Tibial artery (tissue), 4 donors: Measurements from ENCODE around the gene PAQR6.

ENCODE experiments used
- DNase-seq, 2 donors: peaks; one replicate each; pipeline ENCODE4 v3.0.0-alpha.2; 2019
- H3K27ac ChIP-seq, 2 donors: fragments of 200-600 bp; sonication (generic) in 1 of 2; 1 replicate in 1 of 2; 2 replicates in 1 of 2; pipeline ENCODE4 v1.5.1; 2018 to 2019; ENCODE audit warnings: mild to moderate bottlenecking in 1 of 2
- H3K27me3 ChIP-seq, 2 donors: fragments of 200-600 bp; sonication (generic) in 1 of 2; one replicate each; pipeline versions ENCODE4 v1.5.1 to v1.6.0; 2016 to 2019
- H3K36me3 ChIP-seq, 3 donors: fragments of 200-600 bp; sonication (generic) in 2 of 3; one replicate each; pipeline ENCODE4 v1.5.1; 2016 to 2019; ENCODE audit warnings: mild to moderate bottlenecking in 2 of 3
- H3K4me1 ChIP-seq, 4 donors: fragments of 200-600 bp; sonication (generic) in 2 of 4; 1 replicate in 3 of 4; 2 replicates in 1 of 4; pipeline ENCODE4 v1.5.1; 2016 to 2019
- H3K4me3 ChIP-seq, 2 donors: fragments of 200-600 bp; sonication (generic) in 1 of 2; 1 replicate in 1 of 2; 2 replicates in 1 of 2; pipeline ENCODE4 v1.5.1; 2018 to 2019; ENCODE audit warnings: mild to moderate bottlenecking in 2 of 2
- H3K9me3 ChIP-seq, 3 donors: fragments of 200-600 bp; sonication (generic) in 1 of 3; one replicate each; pipeline ENCODE4 v1.5.1; 2016 to 2019
- intact Hi-C: fragments of 100-400 bp; cut with DNase I; formaldehyde crosslinking; loops from one replicate; pipeline ENCODE4 v1.15.0; 2023; ENCODE audit warnings: low total_unique reads
- TF ChIP-seq, protein P1 (sequence below), 2 experiments: fragments of 200-600 bp in 1 of 2; fragments of 450-650 bp in 1 of 2; IDR thresholded peaks; one replicate each; pipeline ENCODE4 v1.5.1; 2017 to 2019; ENCODE audit warnings: antibody characterized with exemption in 2 of 2, mild to moderate bottlenecking in 1 of 2, moderate library complexity in 1 of 2

Gene PAQR6

DNA sequence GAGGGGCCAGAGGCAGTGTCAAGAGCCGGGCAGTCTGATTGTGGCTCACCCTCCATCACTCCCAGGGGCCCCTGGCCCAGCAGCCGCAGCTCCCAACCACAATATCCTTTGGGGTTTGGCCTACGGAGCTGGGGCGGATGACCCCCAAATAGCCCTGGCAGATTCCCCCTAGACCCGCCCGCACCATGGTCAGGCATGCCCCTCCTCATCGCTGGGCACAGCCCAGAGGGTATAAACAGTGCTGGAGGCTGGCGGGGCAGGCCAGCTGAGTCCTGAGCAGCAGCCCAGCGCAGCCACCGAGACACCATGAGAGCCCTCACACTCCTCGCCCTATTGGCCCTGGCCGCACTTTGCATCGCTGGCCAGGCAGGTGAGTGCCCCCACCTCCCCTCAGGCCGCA, 5.9 kb downstream of the PAQR6 start, which contains the start of gene BGLAP:
TSS of gene BGLAP (plus strand) at position 259 of the 400 bp plus-strand sequence. CDS start at position 307, 48 bp downstream.
- no peak within 1 kb of the TSS for H3K27ac ChIP-seq
- TF ChIP-seq, protein P1, sequence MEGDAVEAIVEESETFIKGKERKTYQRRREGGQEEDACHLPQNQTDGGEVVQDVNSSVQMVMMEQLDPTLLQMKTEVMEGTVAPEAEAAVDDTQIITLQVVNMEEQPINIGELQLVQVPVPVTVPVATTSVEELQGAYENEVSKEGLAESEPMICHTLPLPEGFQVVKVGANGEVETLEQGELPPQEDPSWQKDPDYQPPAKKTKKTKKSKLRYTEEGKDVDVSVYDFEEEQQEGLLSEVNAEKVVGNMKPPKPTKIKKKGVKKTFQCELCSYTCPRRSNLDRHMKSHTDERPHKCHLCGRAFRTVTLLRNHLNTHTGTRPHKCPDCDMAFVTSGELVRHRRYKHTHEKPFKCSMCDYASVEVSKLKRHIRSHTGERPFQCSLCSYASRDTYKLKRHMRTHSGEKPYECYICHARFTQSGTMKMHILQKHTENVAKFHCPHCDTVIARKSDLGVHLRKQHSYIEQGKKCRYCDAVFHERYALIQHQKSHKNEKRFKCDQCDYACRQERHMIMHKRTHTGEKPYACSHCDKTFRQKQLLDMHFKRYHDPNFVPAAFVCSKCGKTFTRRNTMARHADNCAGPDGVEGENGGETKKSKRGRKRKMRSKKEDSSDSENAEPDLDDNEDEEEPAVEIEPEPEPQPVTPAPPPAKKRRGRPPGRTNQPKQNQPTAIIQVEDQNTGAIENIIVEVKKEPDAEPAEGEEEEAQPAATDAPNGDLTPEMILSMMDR (IDR thresholded peaks at IDR 0.05): no peak
- H3K4me1 ChIP-seq: peaks cover 0 to 20% (median 10%) of the 10 kb centered on the region in 4 donors
- H3K27me3 ChIP-seq: peaks cover 6 to 28% of the 10 kb centered on the region in 2 donors
- H3K4me3 ChIP-seq: no peak within 1 kb of the TSS
- H3K9me3 ChIP-seq: no peaks in the 10 kb centered on the region
- intact Hi-C loops: no loop called here
- DNase-seq: no peak
- peaks cover 21 to 60% (median 32%) of the 10 kb centered on the region in 3 donors for H3K36me3 ChIP-seq

DNA sequence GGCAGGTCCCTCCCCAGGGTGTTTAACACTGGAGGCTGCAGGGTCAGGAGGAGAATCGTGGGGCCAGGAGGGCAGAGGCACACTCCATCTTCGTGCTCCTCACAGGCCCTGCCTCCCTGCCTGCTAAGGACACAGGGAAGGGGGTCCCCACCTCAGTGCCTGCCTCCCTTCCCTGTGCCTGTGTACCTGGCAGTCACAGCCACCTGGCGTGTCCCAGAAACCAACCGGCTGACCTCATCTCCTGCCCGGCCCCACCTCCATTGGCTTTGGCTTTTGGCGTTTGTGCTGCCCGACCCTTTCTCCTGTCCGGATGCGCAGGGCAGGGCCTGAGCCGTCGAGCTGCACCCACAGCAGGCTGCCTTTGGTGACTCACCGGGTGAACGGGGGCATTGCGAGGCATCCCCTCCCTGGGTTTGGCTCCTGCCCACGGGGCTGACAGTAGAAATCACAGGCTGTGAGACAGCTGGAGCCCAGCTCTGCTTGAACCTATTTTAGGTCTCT, 6.5 kb downstream of the PAQR6 start:
- H3K27me3 ChIP-seq: peaks cover 6 to 24% of the 10 kb centered on the region in 2 donors
- intact Hi-C loops: no loop called here
- H3K36me3 ChIP-seq: peaks cover 26 to 66% (median 38%) of the 10 kb centered on the region in 3 donors
- H3K9me3 ChIP-seq: no peaks in the 10 kb centered on the region
- H3K27ac ChIP-seq: no peak overlapping the region
- DNase-seq: no peak
- TF ChIP-seq, protein P1 (IDR thresholded peaks at IDR 0.05): no peak
- no peak overlapping the region for H3K4me3 ChIP-seq
- H3K4me1 ChIP-seq: peaks cover 0 to 16% (median 8%) of the 10 kb centered on the region in 4 donors

DNA sequence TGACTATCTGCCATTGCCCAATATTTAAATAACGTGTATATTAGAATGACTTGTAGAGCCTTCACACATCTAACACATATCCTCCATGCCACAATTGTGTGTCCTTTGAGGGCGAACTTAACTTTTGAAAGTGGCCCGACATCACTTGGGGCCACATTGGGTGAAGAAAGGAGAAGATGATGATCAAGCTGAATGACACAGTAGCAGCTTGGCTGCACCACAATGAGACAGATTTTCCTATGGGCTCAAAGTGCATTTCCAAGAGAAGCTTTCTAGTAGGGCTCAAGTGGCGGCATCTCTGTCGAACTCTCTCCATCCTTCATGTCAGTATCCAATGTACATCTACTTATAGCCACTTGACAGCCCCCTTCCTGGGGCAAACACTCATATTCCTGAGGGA, 9.6 kb downstream of the PAQR6 start:
- DNase-seq: no peak
- Histone ChIP-seq H3K36me3 (peaks cover 55 to 95% (median 67%) of the 10 kb centered on the region in 3 donors), H3K27me3 (no peaks in the 10 kb centered on the region), H3K4me3 (no peak overlapping the region), H3K9me3 (no peaks in the 10 kb centered on the region), H3K4me1 (no peaks in the 10 kb centered on the region), H3K27ac (no peak overlapping the region)
- intact Hi-C loops: no loop called here
- TF ChIP-seq, protein P1 (IDR thresholded peaks at IDR 0.05): no peak

DNA sequence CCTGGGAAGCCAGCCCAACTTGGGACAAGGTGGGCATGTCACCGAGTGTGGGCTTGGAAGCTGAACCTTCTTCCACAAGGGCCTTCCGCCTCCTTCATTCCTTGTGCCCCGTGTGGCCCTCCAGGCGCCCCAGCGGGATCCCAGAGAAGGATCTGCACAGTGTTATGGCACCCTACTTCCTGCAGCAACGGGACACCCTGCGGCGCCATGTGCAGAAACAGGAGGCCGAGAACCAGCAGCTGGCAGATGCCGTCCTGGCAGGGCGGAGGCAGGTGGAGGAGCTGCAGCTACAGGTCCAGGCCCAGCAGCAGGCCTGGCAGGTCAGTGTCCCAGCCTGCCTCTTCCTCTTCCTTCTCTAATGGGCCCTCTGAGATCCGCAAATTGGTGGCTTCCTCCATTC, 11.7 kb downstream of the PAQR6 start:
- DNase-seq: no peak
- H3K4me1 ChIP-seq: no peaks in the 10 kb centered on the region
- intact Hi-C loops: no loop called here
- H3K36me3 ChIP-seq: peaks cover 55 to 92% (median 67%) of the 10 kb centered on the region in 3 donors
- TF ChIP-seq, protein P1 (IDR thresholded peaks at IDR 0.05): no peak
- H3K4me3 ChIP-seq: no peak overlapping the region
- no peaks in the 10 kb centered on the region for H3K27me3 ChIP-seq
- no peak overlapping the region for H3K27ac ChIP-seq
- no peaks in the 10 kb centered on the region for H3K9me3 ChIP-seq

DNA sequence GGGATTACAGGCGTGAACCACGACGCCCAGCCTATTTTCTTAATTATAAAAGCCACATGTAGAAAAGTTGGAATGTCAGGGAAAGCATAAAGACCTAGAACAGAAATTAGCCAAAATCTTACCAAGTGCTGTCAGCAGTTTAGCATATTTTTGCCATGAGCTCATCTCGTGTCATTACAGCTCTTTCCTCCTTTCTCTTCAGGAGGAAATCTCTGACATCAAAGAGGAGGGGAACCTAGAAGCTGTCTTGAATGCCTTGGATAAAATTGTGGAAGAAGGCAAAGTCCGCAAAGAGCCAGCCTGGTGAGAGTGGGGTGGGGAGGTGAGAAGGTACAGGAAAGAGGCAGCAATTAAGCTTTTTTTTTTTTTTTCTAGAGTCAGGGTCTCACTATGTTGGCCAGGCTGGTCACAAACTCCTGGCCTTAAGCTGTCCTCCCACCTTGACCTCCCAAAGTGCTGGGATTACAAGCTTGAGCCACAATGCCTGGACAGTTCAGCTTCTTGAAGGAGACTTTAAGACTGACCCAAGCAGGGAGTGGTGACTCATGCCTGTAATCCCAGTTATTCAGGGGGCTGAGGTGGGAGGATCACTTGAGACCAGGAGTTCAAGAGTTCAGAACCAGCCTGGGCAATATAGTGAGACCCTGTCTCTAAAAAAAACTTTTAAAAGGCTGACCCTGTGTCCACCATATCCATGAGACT, 14.3 kb downstream of the PAQR6 start:
- intact Hi-C loops: no loop called here
- peaks cover 51 to 84% (median 53%) of the 10 kb centered on the region in 3 donors for H3K36me3 ChIP-seq
- H3K27me3 ChIP-seq: no peaks in the 10 kb centered on the region
- no peak overlapping the region for H3K27ac ChIP-seq
- no peaks in the 10 kb centered on the region for H3K4me1 ChIP-seq
- H3K9me3 ChIP-seq: no peaks in the 10 kb centered on the region
- DNase-seq: no peak
- TF ChIP-seq, protein P1 (IDR thresholded peaks at IDR 0.05): no peak
- H3K4me3 ChIP-seq: no peak overlapping the region
